ENCODE measurements around the gene MPST.

Gene MPST

GRCh38 chr22:37022483-37023337, 3.2 kb downstream of the MPST start:
- Mint-ChIP-seq H3K9me3 (no peaks in the 10 kb centered on the region), H3K27me3 (no peaks in the 10 kb centered on the region), H3K27ac (no peak overlapping the region), H3K4me3 (no peak overlapping the region), H3K36me3 (ENCODE audit: low read depth) (peaks cover 54% of the 10 kb centered on the region), H3K4me1 (ENCODE audit: low read depth) (peaks cover 41% of the 10 kb centered on the region)
- intact Hi-C loops (cut with micrococcal nuclease) = no loop called here

DNA sequence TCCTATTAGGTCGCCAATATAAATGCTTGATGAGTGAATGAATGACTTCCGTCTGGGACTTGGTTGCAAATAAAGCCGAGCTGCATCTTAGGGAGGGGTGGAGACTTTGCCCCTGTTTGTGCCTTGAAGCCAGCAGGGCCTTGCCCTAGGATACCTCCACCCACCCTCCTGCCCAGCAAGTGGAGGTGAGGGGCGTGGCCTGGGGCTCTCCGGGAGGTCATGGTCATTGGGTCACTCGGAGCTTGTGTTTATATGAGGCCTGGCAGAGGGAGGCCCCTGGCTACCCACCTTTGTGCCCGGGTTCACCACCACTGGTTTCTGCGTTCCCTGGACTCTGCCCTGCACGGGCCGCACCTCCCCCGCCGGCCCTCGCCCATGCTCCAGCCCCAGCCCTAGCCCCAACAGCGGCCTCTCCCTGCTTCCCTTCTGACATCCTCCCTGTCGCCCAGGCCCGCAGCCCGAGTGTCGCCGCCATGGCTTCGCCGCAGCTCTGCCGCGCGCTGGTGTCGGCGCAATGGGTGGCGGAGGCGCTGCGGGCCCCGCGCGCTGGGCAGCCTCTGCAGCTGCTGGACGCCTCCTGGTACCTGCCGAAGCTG, 4.3 kb downstream of the MPST start:
- no peak overlapping the region for H3K4me3 Mint-ChIP-seq
- H3K36me3 Mint-ChIP-seq (ENCODE audit: low read depth) = peaks cover 54% of the 10 kb centered on the region
- intact Hi-C loops (cut with micrococcal nuclease) = no loop called here
- H3K9me3 Mint-ChIP-seq = no peaks in the 10 kb centered on the region
- peaks cover 30% of the 10 kb centered on the region for H3K4me1 Mint-ChIP-seq (ENCODE audit: low read depth)
- no peak overlapping the region for H3K27ac Mint-ChIP-seq
- no peaks in the 10 kb centered on the region for H3K27me3 Mint-ChIP-seq

DNA sequence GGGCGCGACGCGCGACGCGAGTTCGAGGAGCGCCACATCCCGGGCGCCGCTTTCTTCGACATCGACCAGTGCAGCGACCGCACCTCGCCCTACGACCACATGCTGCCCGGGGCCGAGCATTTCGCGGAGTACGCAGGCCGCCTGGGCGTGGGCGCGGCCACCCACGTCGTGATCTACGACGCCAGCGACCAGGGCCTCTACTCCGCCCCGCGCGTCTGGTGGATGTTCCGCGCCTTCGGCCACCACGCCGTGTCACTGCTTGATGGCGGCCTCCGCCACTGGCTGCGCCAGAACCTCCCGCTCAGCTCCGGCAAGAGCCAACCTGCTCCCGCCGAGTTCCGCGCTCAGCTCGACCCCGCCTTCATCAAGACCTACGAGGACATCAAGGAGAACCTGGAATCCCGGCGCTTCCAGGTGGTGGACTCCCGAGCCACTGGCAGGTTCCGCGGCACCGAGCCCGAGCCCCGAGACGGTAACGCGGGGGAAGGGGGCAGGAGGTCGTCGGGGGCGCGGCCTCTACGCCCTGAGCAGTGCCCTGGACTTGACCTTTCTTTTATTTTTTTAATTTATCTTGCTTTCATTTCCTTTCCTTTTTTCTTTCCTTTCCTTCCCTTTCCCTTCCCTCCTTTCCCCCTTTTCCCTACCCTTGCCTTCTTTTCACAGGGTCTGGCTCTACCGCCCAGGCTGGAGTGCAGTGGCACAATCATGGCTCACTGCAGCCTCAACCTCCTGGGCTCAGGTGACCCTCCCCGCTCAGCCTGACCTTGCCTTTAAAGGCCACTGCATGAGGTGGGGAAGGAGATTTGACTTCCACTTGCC, 5.0 kb downstream of the MPST start:
- intact Hi-C loops (cut with micrococcal nuclease) = no loop called here
- Mint-ChIP-seq H3K9me3 (no peaks in the 10 kb centered on the region), H3K4me3 (no peak overlapping the region), H3K36me3 (ENCODE audit: low read depth) (peaks cover 60% of the 10 kb centered on the region), H3K27me3 (no peaks in the 10 kb centered on the region), H3K27ac (no peak overlapping the region), H3K4me1 (ENCODE audit: low read depth) (peaks cover 30% of the 10 kb centered on the region)

DNA sequence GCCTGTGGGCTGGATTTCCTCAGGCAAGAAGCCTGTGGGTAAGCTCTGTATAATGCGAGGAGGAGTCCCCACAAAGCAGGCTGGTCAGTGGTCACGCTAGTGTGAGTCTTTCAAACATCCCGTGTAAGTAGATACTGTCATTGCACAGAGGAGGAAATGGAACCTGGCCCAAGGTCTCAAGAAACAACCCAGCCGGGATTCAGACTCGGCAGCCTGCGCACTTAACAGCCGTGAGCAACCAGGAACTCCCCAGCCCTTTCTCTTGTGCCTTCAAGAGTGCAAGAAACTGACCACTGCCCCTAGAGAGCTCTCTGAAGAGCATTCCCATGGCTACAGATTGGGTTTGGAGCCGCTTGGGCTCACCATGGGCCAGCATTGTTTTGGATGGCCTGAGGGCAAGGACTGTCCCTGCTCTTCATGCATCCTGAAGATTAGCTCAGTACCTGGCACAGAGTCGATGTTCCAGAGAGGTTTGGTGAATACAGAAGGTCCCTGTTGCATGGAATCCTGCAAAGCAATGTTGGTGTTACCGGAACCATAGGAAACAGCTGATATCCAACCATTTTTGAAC, 6.0 kb downstream of the MPST start:
- H3K9me3 Mint-ChIP-seq = no peaks in the 10 kb centered on the region
- no peak overlapping the region for H3K4me3 Mint-ChIP-seq
- intact Hi-C loops (cut with micrococcal nuclease) = no loop called here
- H3K27ac Mint-ChIP-seq = no peak overlapping the region
- H3K27me3 Mint-ChIP-seq = no peaks in the 10 kb centered on the region
- peaks cover 26% of the 10 kb centered on the region for H3K4me1 Mint-ChIP-seq (ENCODE audit: low read depth)
- peaks cover 64% of the 10 kb centered on the region for H3K36me3 Mint-ChIP-seq (ENCODE audit: low read depth)

DNA sequence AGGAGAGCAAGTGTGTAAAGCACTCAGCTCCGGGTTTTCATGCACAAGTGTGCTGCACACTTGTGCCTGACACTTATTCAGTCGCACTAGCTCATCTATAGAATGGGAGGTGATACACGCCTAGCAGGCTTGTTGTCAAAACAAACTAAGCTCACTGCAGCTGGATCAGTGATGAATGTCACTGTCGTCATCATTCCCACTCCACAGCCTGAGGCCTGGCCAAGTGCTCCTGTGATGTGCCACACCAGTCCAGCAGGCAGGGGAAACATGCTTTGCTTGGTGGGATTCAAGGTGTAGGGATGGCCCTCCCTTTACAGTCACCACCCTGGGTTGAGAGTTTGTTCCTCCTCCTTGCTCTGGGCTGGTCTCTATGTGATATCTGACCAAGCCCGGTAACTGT, 6.8 kb downstream of the MPST start:
- Mint-ChIP-seq H3K27me3 (no peaks in the 10 kb centered on the region), H3K4me1 (ENCODE audit: low read depth) (peaks cover 22% of the 10 kb centered on the region), H3K4me3 (no peak overlapping the region), H3K27ac (no peak overlapping the region), H3K9me3 (no peaks in the 10 kb centered on the region), H3K36me3 (ENCODE audit: low read depth) (peaks cover 67% of the 10 kb centered on the region)
- intact Hi-C loops (cut with micrococcal nuclease) = no loop called here

DNA sequence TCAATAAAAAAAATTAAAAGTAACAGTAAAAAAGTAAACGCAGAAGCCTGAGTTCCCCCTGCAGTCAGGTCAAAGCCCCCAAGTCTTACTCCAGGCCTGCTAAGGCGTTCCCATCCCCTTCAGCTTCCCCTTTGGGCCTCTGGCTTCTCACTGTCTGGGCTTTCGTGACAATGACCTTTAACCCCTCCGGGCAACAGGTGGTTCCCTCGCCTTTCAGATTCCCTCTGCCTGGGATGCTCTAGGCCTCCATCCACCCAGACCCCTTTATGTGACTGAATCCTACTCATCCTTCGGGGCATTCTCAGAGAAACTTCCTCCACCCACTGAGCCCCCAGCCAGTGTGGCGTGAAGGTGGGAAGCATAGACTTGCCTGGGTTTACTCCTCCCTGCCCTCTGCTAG, 8.0 kb downstream of the MPST start:
- Mint-ChIP-seq H3K27ac (no peak overlapping the region), H3K4me1 (ENCODE audit: low read depth) (peaks cover 22% of the 10 kb centered on the region), H3K36me3 (ENCODE audit: low read depth) (peaks cover 67% of the 10 kb centered on the region), H3K9me3 (no peaks in the 10 kb centered on the region), H3K27me3 (no peaks in the 10 kb centered on the region), H3K4me3 (no peak overlapping the region)
- intact Hi-C loops (cut with micrococcal nuclease) = no loop called here

DNA sequence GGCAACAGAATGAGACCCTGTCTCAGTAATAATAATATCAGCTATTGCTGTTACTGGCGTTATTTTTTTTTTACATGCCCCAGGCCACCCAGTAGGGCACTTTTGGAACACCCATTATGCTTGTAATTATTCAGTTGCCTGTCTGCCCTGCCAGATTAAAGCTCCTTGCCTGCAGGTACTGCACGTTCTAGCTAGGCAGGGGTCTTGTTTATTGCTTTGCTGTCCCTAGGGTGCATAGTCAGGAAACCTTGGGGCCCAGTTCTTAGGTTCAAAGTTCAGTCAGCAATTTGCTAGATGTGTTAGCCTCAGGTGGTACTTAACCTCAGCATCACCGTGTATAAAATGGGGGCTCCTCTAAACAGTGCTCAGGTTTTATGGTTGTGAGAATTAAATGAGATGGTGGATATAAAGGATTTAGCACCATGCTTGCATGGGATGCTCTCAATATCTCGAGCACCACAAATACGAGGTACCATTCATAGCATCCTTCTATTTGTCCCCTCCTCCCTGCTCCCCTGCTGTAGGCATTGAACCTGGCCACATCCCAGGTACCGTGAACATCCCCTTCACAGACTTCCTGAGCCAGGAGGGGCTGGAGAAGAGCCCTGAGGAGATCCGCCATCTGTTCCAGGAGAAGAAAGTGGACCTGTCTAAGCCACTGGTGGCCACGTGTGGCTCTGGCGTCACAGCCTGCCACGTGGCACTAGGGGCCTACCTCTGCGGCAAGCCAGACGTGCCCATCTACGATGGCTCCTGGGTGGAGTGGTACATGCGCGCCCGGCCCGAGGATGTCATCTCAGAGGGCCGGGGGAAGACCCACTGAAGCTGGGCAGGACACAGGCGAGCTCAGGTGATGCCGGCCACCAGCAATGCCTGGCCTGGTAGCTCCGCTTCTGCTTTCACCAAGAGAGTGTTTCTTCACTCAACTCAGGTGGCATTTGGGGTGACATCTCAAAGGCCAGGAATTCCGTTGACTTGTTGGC, 9.4 kb downstream of the MPST start:
- peaks cover 36% of the 10 kb centered on the region for H3K4me1 Mint-ChIP-seq (ENCODE audit: low read depth)

DNA sequence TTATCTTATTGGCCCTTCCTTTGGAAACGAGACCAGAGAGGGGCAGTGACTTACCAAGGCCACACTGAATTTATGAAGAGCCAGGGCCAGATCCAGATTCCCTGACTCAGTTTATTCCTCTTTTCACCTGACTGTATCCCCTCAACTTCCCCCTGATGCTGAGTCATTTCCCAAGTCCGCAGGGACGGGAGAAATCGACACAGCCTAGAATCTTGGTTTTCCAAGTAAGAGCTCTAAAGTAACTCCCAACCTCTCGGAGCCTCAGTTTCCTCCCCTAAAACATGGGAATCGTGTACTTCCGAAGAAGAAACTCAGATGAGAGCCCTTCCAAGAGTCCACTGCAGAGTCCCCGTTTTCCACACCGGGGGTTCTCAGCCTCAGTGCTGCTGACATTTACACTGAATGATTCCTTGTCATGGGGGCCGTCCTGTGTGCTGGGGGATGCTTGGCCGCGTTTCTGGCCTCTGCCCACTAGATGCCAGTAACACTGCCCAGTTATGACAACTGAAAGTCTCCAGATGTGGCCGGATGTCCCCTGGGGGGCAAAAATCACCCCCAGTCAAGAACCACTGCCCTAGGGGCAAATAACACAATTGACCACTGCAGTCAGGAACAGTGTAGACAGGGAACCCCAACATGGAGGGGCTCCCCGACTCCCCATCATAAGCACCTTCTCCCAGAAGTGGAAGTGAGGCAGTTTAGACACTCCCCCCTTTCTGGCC, 11.2 kb downstream of the MPST start:
- Mint-ChIP-seq H3K4me3 (no peak overlapping the region), H3K27ac (no peak overlapping the region), H3K27me3 (peaks cover 4% of the 10 kb centered on the region), H3K9me3 (no peaks in the 10 kb centered on the region), H3K36me3 (ENCODE audit: low read depth) (peaks cover 44% of the 10 kb centered on the region), H3K4me1 (ENCODE audit: low read depth) (peaks cover 30% of the 10 kb centered on the region)
- intact Hi-C loops (cut with micrococcal nuclease) = no loop called here

More for the DNA sequence above, 9.4 kb downstream of the MPST start:
- H3K36me3 Mint-ChIP-seq (ENCODE audit: low read depth) = peaks cover 62% of the 10 kb centered on the region
- no peaks in the 10 kb centered on the region for H3K9me3 Mint-ChIP-seq
- no peak overlapping the region for H3K4me3 Mint-ChIP-seq
- H3K27ac Mint-ChIP-seq = no peak overlapping the region
- no peaks in the 10 kb centered on the region for H3K27me3 Mint-ChIP-seq
- intact Hi-C loops (cut with micrococcal nuclease) = no loop called here

- intact Hi-C loops (cut with micrococcal nuclease) = no loop called here
- Mint-ChIP-seq H3K36me3 (ENCODE audit: low read depth) (peaks cover 30% of the 10 kb centered on the region), H3K4me3 (no peak overlapping the region), H3K4me1 (ENCODE audit: low read depth) (peaks cover 30% of the 10 kb centered on the region), H3K9me3 (no peaks in the 10 kb centered on the region), H3K27ac (no peak overlapping the region), H3K27me3 (peaks cover 6% of the 10 kb centered on the region)
Measured at GRCh38 chr22:37032134-37032534, 12.6 kb downstream of the MPST start.

GRCh38 chr22:37032535-37033460, 13.3 kb downstream of the MPST start:
- Mint-ChIP-seq H3K4me3 (no peak overlapping the region), H3K9me3 (no peaks in the 10 kb centered on the region), H3K36me3 (ENCODE audit: low read depth) (peaks cover 23% of the 10 kb centered on the region), H3K4me1 (ENCODE audit: low read depth) (peaks cover 30% of the 10 kb centered on the region), H3K27ac (no peak overlapping the region), H3K27me3 (peaks cover 11% of the 10 kb centered on the region)
- intact Hi-C loops (cut with micrococcal nuclease) = no loop called here

GRCh38 chr22:37033605-37034430, 14.3 kb downstream of the MPST start:
- Mint-ChIP-seq H3K27ac (no peak overlapping the region), H3K4me3 (no peak overlapping the region), H3K27me3 (peaks cover 11% of the 10 kb centered on the region), H3K9me3 (no peaks in the 10 kb centered on the region), H3K4me1 (ENCODE audit: low read depth) (peaks cover 30% of the 10 kb centered on the region), H3K36me3 (ENCODE audit: low read depth) (peaks cover 21% of the 10 kb centered on the region)
- intact Hi-C loops (cut with micrococcal nuclease) = no loop called here

All from dendritic cell treated with granulocyte-macrophage colony-stimulating factor and Interleukin-4, amounts not matched to agents 40 ng/mL and 50 ng/mL, for 4 days (primary cell).